CD4-positive, alpha-beta T cell treated with Interleukin-15 for 1 hour (primary cell): ENCODE results near the gene THAP2.
"Not testable (repeated sequence)": the region's sequence is repeated elsewhere in the genome, so short reads cannot be mapped to it uniquely, and the experiment has no call there.

Experiments
- DNase-seq: peaks from one replicate; pipeline ENCODE4 v3.0.0-alpha.2; 2020

Gene THAP2

GRCh38 chr12:71662849-71663560, 1.1 kb upstream of the THAP2 start:
- peak; percentile 84 for DNase-seq

GRCh38 chr12:71664411-71665089, 449 bp downstream of the THAP2 start:
- DNase-seq = no peak

DNA sequence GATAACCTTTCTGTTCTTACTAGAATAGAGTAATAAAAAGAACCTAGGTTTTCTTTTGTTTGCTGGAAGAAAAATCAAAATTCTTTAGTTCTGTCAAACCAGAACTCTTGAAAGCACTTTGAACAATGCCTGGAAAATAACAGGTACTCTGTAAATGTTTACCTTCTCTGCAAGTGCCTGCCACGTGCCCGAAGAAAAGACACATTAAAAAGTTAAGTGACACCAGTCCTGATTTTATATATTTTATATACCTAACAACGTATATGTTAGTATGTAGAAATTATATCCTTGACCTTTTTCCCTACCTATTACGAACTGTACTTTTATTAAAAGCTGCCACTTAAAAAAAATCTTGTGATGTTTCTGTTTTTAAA, 976 bp downstream of the THAP2 start:
- no peak for DNase-seq

GRCh38 chr12:71666259-71666658, 2.2 kb downstream of the THAP2 start:
- no peak for DNase-seq

DNA sequence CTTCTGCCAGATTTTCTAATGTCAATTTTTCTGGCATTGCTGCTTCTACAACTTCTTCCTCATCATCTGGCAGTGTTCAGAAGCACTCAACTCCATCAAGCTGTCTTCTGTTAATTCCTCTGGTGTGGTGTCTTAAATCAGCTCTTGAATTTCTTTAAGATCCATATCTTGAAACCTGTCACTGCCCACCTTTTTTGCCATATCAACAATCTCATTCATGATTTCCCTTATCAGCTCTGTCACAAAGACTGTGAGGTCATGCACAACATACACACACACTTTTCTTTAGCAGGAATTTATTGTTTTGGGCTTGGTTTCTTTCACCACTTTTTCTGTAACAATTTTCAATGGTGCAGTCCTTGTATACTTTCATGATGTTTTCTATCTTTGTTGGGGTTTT, 7.2 kb downstream of the THAP2 start:
- no peak for DNase-seq

DNA sequence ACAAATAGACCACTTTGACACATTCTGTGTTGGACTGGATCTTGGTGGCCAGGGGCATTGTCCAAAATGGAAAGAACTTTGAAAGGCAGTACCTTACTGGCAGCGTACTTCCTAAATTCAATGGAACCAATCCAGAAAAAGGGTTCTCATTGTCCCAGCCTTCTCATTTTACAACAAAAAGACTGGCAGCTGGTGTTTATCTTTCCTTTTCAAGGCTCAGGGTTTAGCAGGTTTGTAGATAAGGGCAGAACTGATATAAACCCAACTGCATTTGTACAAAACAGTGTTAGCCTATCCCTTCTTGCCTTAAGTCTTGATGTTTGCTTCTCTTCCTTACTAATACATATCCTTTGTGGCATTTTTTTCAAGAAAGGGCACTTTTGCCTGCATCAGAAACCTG, 7.7 kb downstream of the THAP2 start:
- no peak for DNase-seq

DNA sequence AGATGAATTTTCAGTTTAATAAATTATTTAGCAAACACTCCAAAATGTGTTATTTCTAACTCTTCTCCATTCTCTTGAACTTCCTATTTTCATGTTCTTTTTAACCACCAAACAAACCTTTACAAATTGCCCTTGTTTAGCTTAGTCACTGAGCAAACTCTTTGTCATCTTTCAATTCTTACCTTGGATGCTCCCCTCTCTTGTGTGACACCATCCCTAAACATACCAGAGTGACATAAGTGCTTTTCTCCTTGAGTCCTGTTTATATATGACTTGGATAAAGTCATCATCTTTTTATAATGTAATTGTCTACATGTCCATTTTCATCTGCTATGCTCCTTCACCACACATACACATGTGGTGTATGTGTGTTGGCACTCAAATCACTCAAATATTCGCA, 18.4 kb downstream of the THAP2 start:
- DNase-seq = no peak

DNA sequence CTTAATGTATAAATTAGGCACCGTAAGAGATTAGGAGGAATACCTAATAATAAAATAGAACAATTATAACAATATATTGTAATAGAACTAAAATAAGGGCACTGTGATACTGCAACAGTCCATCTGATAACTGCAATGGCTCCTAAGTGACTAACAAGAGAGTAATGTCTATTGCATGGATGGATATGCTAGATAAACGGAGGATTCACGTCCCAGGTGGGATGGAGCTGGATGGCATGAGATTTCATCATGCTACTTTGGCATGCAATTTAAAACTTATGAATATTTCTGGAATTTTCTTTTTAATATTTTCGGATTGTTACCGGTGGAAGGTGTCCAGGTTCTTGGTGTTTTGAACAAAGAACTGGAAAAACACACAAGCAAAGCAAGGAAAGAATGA, 19.5 kb downstream of the THAP2 start:
- no peak for DNase-seq

GRCh38 chr12:71684081-71684480, 20.0 kb downstream of the THAP2 start:
- no peak for DNase-seq

GRCh38 chr12:71685312-71685906, 21.3 kb downstream of the THAP2 start:
- no peak for DNase-seq

GRCh38 chr12:71685914-71686657, 22.0 kb downstream of the THAP2 start, which contains the start of gene TMEM19:
Gene TMEM19 (plus strand): TSS chr12:71686082. CDS start chr12:71686681, 599 bp downstream.
- DNase-seq = peak; percentile 83

DNA sequence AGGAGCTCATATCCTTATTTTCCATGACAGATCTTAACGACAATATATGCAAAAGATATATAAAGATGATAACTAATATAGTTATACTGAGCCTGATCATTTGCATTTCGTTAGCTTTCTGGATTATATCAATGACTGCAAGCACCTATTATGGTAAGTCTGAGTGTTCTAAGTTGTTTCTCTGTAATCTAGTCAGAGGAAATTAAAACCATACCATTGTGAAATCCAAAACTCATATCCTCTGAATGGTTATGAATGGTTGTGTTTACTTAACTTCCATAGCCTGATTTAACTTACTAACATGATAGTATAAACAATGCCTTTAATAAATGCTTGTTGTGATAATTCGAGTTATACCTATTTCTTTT, 22.5 kb downstream of the THAP2 start:
- no peak for DNase-seq

- not testable (repeated sequence) for DNase-seq
Measured at GRCh38 chr12:71687172-71687571, 23.1 kb downstream of the THAP2 start.

DNA sequence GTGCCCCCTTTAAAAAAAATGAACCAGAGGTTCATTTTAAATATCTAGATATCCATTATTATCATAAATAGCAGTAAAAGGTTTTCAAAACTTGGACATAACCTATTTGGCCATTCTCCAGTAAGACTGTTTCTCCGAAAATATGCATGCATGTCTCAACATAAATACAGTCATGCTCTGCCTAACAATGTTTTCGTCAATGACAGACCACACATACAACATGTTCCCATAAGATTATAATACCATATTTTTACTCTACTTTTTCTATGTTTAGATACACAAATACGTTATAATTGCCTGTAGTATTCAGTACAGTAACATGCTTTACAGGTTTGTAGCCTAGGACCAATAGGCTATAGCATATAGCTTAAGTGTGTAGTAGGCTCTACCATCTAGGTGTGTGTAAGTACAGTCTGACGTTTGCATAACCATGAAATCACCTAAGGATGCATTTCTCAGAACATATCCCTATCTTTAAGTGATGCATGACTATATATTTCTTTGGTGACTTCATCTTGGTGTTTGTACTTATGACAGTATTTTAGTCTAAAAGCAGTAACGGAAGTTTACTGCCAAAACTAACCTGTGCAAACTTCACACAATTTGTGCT, 25.0 kb downstream of the THAP2 start:
- no peak for DNase-seq

GRCh38 chr12:71691504-71692129, 27.5 kb downstream of the THAP2 start:
- no peak for DNase-seq

DNA sequence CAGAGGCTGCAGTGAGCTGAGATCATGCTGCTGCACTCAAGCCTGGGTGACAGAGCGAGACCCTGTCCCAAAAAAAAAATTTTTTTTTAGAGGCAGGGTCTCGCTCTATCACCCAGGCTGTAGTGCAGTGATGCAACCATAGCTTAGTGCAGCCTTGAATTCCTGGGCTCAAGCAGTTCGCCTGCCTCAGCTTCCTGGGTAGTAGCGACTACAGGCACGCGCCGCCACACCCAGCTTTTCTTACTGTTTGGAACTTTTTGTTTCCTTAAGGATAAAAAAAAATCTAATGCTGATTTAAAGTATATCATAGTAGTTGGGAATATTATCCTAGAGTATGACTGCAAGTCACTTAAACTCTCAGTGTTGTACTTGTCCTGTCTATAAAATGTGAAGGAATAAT, 29.0 kb downstream of the THAP2 start:
- DNase-seq = no peak

DNA sequence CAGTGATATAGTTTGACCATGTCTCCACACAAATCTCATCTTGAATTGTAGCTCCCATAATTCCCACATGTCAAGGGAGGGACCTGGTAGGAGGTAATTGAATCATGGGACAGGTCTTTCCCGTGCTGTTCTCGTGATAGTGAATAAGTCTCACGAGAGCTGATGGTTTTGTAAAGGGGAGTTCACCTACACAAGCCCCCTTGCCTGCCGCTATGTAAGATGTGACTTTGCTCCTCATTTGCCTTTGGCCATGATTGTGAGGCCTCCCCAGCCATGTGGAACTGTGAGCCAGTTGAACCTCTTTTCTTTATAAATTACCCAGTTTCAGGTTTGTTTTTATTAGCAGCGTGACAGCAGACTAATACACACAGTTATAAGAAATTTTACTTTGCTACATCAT, 29.6 kb downstream of the THAP2 start:
- not testable (repeated sequence) for DNase-seq

DNA sequence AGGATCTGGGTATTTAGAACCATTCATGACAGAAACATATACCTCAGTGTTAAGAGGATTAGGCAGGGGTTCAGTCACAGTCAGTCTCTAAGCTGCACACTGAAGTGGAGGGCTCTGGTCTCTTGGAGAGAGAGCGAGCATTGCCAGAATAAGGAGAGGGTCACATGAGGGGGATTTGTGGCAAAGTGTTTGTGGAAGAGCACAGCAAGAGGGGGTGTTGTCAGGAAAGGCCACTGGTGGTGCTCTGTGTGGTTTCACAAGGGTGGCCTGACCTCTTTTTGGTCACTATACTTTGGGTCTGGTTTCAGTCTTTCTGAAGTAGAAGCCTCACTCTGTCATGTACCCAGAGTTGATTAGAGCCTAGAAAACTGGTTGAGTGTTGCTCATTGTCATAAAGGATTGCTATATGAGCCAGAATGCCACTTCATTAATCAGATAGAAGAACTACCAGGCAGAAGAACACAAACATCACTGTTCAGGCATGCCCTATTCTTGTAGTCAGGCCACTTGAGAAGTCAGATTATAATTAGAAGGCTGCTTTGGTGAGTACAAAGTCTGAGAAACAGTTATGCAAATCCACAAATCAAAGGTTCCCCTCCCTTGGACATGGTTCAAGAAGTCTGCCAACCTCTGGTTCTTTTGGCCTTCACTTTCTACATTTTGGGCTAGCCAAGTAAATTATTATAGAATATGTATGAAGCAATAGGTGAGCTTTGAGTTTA, 30.2 kb downstream of the THAP2 start:
- no peak for DNase-seq

GRCh38 chr12:71695782-71696181, 31.7 kb downstream of the THAP2 start:
- DNase-seq = no peak

DNA sequence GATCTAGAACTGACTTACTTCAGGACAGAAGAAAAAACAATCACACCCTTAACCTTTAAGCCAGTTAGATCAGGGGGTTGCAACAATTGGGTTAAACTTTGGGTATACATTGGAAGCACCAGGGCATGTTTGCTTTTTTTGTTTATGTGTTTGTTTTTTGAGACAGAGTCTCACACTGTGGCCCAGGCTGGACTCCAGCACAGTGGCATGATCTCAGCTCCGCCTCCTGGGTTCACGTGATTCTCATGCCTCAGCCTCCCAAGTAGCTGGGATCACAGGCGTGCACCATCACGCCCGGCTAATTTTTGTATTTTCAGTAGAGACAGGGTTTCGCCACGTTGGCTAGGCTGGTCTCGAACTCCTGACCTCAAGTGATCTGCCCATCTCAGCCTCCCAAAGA, 38.1 kb downstream of the THAP2 start:
- not testable (repeated sequence) for DNase-seq

DNA sequence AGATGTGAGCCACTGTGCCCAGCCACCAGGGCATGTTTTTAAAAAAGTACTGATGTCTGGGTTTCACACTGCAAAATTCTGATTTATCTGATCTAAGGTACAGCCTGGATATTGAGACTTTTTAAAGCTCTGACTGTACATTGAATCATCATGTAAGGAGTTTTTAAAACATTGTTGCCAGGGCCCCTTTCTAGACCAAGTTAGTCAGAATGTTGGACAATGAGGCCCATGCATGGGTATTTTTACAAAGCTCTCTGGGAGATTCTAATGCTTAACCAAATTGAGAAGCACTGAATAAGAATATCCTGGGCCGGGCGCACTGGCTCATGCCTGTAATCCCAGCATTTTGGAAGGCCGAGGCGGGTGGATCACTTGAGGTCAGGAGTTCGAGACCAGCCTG, 38.5 kb downstream of the THAP2 start:
- DNase-seq = no peak

GRCh38 chr12:71703206-71703605, 39.1 kb downstream of the THAP2 start:
- no peak for DNase-seq
